ENCODE results near the gene STRIP1. TPM values are rescaled to one million over a fixed set of nuclear protein-coding genes. Genes with fewer than 3 reads are reported as not detected.

The STRIP1 gene
- total RNA-seq, 2 donors from 2014 or later = 64.9 to 66.1 TPM

DNA sequence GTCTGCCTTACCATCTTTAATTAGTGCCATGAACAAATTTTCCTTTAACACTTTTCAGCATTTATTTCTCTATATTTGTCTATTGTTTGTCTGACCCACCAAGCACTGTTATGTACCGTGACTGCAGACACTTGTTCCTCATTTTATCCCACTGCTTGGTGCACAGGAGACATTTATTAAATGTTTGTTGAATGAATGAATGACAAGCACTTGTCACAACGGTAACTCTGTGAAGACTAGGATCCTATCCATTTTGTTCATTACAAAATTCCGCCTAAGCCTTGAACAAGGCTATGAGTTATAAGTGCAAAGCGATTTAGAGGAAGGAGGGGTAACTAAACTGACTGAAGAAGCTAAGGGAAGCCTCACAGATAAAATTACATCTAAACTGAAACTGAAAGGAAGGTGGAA, 379 bp upstream of the STRIP1 start:
- 73 to 78% methylated on average over 2 to 4 of the region's 4 CpGs for WGBS, 2 experiments (ENCODE audit: insufficient coverage in 1 of 2, insufficient read length in 1 of 2)
- H3K9ac ChIP-seq (ENCODE audit: extremely low read depth, low read length, poor library complexity, severe bottlenecking) = peak overlapping the region; percentile 93
- peak overlapping the region; percentile 97 for H3K4me3 ChIP-seq (ENCODE audit: low read length)
- Mint-ChIP-seq H3K4me1 (peaks cover 22% of the 10 kb centered on the region), H3K36me3 (ENCODE audit: low read depth) (peaks cover 23% of the 10 kb centered on the region), H3K9me3 (no peaks in the 10 kb centered on the region), H3K4me3 (peak overlapping the region; percentile 82), H3K27me3 (ENCODE audit: insufficient read depth) (no peaks in the 10 kb centered on the region), H3K27ac (peak overlapping the region; percentile 86)
- no peaks in the 10 kb centered on the region for H3K27me3 ChIP-seq (ENCODE audit: control insufficient read depth, insufficient read depth, low read length, poor library complexity, severe bottlenecking)
- DNase-seq = no peak
- no peaks in the 10 kb centered on the region for H3K9me3 ChIP-seq (ENCODE audit: control insufficient read depth, low read length)
- peaks cover 3% of the 10 kb centered on the region for H3K4me1 ChIP-seq (ENCODE audit: control insufficient read depth, insufficient read depth, low read length)
- TF ChIP-seq, protein P1, sequence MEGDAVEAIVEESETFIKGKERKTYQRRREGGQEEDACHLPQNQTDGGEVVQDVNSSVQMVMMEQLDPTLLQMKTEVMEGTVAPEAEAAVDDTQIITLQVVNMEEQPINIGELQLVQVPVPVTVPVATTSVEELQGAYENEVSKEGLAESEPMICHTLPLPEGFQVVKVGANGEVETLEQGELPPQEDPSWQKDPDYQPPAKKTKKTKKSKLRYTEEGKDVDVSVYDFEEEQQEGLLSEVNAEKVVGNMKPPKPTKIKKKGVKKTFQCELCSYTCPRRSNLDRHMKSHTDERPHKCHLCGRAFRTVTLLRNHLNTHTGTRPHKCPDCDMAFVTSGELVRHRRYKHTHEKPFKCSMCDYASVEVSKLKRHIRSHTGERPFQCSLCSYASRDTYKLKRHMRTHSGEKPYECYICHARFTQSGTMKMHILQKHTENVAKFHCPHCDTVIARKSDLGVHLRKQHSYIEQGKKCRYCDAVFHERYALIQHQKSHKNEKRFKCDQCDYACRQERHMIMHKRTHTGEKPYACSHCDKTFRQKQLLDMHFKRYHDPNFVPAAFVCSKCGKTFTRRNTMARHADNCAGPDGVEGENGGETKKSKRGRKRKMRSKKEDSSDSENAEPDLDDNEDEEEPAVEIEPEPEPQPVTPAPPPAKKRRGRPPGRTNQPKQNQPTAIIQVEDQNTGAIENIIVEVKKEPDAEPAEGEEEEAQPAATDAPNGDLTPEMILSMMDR (conservative IDR thresholded peaks at IDR 0.05) = no peak
- H3K27ac ChIP-seq (ENCODE audit: low read depth, low read length) = no peak overlapping the region
- H3K36me3 ChIP-seq (ENCODE audit: control insufficient read depth, insufficient read depth, low read length) = peaks cover 23% of the 10 kb centered on the region

DNA sequence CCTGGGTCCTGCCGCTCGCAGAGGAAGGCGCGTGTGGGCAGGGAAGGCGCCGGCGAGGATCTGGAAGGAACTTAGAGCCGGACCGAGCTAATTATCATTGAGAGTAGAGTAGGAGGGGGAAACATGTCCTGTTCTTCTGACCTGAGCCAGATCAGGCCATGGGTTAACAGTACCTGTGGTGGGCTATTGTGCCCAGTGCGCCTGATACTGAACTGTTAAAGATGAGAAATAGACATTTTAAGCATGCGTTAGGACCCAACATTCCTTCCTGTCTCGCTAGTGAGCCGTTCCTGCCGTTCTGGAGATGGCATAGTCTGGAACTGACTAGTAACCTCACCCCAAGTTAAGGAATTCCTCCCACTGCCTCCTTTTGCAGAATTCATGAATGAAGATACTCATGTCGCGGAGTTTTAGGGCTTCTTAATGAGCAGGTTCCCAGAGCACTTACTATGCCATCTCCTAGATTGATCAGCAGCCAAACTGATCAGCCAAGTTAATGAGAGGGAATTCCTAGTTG, 870 bp downstream of the STRIP1 start:
- TF ChIP-seq, protein P1 (conservative IDR thresholded peaks at IDR 0.05) = no peak
- no peaks in the 10 kb centered on the region for H3K9me3 Mint-ChIP-seq
- Histone ChIP-seq H3K36me3 (ENCODE audit: control insufficient read depth, insufficient read depth, low read length) (peaks cover 36% of the 10 kb centered on the region), H3K4me1 (ENCODE audit: control insufficient read depth, insufficient read depth, low read length) (peaks cover 3% of the 10 kb centered on the region), H3K27me3 (ENCODE audit: control insufficient read depth, insufficient read depth, low read length, poor library complexity, severe bottlenecking) (no peaks in the 10 kb centered on the region), H3K9ac (ENCODE audit: extremely low read depth, low read length, poor library complexity, severe bottlenecking) (peak overlapping the region; percentile 93), H3K9me3 (ENCODE audit: control insufficient read depth, low read length) (no peaks in the 10 kb centered on the region), H3K4me3 (ENCODE audit: low read length) (peak overlapping the region; percentile 97), H3K27ac (ENCODE audit: low read depth, low read length) (peak overlapping the region; percentile 84)
- 9 to 10% methylated on average over 14 to 16 of the region's 16 CpGs for WGBS, 2 experiments (ENCODE audit: insufficient coverage in 1 of 2, insufficient read length in 1 of 2)
- peak overlapping the region; percentile 91 for H3K27ac Mint-ChIP-seq
- DNase-seq = no peak
- H3K27me3 Mint-ChIP-seq (ENCODE audit: insufficient read depth) = no peaks in the 10 kb centered on the region
- peak overlapping the region; percentile 82 for H3K4me3 Mint-ChIP-seq
- peaks cover 22% of the 10 kb centered on the region for H3K4me1 Mint-ChIP-seq
- peaks cover 34% of the 10 kb centered on the region for H3K36me3 Mint-ChIP-seq (ENCODE audit: low read depth)

DNA sequence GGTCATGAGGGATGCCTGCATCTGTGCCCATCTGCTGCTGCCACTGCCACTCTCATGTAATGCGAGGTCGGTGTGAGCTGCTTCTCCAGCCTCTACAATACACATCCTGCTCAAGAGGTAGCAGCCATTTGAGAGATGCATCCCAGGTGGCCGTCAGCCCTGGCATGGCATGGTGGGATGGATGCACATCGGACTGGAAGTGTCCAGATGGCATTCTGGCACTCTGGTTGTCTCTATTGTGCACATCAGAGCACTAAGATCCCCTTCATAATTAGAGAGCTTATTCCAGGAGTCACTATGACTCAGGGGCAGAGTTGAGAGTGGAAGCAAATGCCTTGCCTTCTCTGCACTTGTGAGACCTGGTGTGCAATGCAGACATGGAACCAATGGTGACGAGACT, 3.8 kb downstream of the STRIP1 start:
- Mint-ChIP-seq H3K27me3 (ENCODE audit: insufficient read depth) (no peaks in the 10 kb centered on the region), H3K9me3 (no peaks in the 10 kb centered on the region), H3K4me1 (peaks cover 15% of the 10 kb centered on the region), H3K36me3 (ENCODE audit: low read depth) (peaks cover 62% of the 10 kb centered on the region), H3K4me3 (no peak overlapping the region), H3K27ac (no peak overlapping the region)
- 93 to 98% methylated on average over 4 to 5 of the region's 5 CpGs for WGBS, 2 experiments (ENCODE audit: insufficient coverage in 1 of 2, insufficient read length in 1 of 2)
- TF ChIP-seq, protein P1 (conservative IDR thresholded peaks at IDR 0.05) = no peak
- Histone ChIP-seq H3K36me3 (ENCODE audit: control insufficient read depth, insufficient read depth, low read length) (peaks cover 65% of the 10 kb centered on the region), H3K9ac (ENCODE audit: extremely low read depth, low read length, poor library complexity, severe bottlenecking) (no peak overlapping the region), H3K27me3 (ENCODE audit: control insufficient read depth, insufficient read depth, low read length, poor library complexity, severe bottlenecking) (no peaks in the 10 kb centered on the region), H3K4me1 (ENCODE audit: control insufficient read depth, insufficient read depth, low read length) (peaks cover 3% of the 10 kb centered on the region), H3K4me3 (ENCODE audit: low read length) (no peak overlapping the region), H3K27ac (ENCODE audit: low read depth, low read length) (no peak overlapping the region), H3K9me3 (ENCODE audit: control insufficient read depth, low read length) (no peaks in the 10 kb centered on the region)
- DNase-seq = no peak

Data from endodermal cell (in vitro differentiated cells).